HG03045 (cell line): Measurements from ENCODE around the gene GALE.
"Not testable (repeated sequence)": the region's sequence is repeated elsewhere in the genome, so short reads cannot be mapped to it uniquely, and the experiment has no call there.

Experiments used
- ATAC-seq: cut with Tn5 transposase; IDR thresholded peaks from one replicate; pipeline ENCODE4 v1.9.1; 2021; ENCODE audit warnings: mild to moderate bottlenecking, moderate library complexity; ENCODE audit not compliant: unreplicated experiment

GALE gene

DNA sequence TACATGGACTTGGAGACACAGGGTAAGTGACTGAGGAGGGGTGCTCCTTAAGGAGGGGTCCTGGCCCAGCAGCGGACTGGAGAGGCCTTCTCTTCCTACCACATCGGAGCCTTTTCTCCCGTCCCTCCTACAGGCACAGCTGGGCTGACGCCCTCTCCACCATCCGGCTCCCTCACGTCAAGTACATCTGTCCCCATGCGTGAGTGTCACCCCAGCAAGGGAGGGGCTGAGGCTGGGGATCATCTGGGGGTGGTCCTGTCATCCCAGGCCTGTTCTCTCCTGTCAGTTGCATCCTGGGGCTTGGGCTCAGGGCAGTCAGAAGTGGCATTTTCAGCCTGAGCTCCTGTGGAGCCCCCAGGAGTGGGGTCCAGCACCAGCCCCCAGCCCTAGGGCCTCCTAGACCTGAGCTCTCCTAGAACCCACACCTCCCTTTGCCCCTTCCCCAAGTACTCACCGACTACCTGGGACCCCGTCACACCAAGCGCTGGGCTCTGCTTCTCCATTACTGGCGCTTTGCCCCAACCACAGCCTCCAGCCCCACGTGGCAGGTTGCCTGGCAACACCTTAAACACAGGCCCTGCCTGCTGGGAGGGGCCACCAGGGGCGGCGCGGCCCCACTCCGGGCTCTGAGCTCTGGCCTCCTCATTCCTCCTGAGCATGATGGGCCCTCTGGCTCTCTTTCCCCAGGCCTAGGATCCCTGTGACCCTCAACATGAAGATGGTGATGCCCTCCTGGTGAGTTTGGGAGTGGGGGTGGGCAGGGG is 7.4 kb downstream of the GALE start:
- no peak for ATAC-seq

DNA sequence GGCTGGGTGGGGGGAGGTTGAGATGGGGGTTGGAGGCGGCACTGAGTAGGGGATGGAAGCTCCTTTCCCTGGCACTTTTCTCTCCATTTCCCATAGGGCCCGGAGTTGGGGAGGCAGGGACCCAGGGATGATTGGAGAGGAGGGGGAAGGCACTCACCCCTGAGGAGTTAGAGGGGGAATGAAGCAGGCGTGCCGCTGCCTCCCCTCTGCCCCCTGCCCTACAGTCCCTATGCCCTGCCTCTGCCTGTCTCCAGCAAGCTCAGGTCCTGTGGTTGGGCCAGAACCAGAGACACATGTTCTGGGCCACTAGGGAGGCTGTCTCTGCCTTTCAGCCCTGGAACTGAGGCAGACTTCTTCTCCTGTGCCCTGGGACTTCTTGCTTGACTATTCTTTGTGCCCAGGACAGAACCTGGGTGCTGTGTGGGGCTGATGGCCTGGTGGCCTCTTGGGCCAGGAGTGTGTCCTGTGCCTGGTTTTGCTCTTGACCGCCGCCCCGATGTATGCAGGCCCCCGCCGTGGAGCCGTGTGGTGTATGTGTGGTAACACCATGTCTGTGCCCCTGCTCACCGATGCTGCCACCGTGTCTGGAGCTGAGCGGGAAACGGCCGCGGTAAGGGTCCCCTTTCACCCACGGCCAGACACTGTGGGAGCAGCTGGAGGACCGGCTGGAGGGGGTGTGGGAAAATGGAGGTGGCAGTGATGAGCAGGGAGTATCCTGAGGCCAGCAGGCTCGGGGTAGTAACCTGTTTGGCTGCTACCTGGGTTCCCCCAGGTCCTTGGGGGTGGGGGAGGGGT is 8.2 kb downstream of the GALE start:
- no peak for ATAC-seq

DNA sequence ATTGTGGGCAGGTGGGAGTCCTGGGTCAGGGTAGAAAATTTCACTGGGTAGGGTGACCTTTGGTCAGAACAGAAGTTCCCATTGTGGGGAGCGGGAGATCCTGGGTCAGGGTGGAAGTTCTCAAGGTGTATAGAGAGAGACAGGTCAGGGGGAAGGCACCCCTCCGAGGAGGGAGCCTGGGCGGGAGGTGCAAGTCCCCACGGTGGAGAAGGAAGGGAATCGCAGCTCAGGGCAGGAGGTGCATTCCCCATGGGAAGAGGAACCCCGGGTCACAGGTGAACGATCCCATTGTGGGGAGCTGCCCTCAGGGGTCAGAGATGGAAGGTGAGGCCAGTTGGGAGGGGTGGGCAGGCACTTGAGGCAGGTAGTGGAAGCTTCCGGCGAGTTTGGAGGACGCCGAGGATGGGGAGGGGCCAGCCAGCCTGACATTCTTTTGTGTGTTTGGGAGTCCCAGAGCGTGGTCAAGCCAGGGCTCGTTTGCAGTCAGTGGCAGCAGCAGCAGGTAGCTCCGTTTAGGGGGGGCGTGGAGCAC is 9.0 kb downstream of the GALE start:
- ATAC-seq, result no peak

DNA sequence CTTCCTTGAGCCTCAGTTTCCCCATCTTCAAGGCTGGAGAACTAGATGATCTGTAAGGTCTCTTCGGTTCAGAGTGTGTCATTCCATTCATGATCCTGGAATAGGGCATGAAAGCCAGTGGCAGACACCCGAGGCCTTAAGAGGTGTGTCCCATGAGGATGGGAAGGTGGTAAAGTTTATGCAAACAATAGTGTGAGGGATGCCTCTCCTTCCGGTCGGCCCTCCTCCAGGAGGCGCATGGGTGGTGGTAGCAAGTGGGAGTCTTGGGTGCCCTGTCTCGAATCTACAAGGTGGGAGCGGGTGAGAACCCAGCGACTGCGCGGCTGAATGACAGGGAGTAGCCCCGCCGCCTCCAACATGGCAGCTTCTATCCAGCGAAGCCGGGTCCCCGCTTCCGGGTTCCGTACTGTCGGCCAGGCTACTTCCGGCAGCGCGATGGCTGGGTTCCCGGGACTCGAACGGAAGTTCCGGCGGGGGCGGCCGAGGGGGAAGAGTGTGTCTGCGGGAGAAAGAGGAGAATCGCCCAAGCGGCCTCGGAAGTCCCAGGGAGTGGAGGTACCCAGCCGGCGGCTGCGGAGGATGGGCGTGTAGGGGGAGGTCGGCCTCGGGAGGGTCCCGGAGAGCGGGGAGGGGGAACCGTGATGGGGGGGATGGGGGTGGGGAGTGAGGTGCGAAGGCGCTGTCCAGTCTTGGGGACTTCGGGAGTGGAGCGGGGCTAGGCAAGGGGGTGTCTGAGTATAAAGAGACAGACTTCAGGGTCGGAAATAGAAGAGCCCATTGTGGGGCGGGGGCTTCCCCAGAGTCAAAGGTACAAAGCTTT is 9.6 kb downstream of the GALE start, which contains the start of gene LYPLA2:
Gene LYPLA2, plus strand, starts transcription at position 450 of the 820 bp plus-strand sequence. CDS start 1,538 bp downstream, outside the sequence.
- ATAC-seq, result peak; percentile 68

DNA sequence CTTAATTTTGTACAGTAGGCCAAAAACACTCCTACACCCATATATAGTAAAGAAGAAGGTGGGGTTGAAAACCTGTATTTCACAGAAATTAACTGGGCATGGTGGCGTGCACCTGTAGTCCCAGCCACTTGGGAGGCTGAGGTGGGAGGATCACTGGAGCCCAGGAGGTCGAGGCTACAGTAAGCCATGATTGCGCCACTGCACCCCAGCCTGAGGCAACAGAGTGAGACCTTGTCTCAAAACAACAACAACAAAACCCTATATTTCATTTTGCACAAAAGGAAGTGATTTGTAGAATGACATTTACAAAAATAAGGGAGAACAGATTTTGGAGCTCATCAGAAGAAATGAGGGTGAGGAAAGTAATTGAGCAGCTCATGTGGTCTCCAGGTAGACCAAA is 11.9 kb downstream of the GALE start:
- ATAC-seq, result no peak

DNA sequence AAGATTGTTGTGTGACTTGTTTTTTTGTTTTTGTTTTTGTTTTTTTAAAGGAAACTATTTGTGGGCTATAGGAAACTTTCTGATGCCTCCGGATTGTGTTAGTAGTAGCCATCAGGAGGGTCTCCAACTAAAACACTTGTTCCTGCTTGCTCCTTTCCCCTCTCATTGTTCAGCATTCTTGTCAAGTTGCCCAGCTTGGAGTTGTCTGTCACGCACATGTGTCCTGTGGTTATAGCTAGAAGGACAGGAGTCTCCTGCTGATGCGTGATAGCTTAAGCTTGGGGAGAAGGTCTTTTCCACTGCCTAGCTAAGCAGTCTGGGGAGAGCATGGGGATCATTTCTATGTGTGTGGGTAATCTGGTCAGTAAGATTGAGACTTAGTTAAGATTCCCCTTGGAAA is 12.9 kb downstream of the GALE start:
- no peak for ATAC-seq

DNA sequence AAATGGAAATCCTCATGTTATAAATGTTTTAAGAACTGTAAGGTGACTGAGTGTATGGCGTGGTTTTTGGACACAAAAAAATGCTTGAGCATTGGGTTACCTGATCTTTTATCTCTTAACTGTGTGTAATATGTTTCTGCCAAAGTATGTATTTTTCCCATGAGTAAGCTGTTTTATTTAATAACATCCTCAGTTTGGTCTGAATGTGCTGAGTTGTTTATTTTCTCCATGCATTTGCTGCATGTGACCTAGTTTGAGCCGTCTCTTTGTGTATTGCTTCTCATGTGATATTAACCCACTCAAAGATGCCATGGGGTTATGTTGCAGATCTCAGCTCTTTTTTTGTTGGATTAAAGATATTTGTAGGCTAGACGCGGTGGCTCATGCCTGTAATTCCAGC is 15.7 kb downstream of the GALE start:
- ATAC-seq, result no peak

DNA sequence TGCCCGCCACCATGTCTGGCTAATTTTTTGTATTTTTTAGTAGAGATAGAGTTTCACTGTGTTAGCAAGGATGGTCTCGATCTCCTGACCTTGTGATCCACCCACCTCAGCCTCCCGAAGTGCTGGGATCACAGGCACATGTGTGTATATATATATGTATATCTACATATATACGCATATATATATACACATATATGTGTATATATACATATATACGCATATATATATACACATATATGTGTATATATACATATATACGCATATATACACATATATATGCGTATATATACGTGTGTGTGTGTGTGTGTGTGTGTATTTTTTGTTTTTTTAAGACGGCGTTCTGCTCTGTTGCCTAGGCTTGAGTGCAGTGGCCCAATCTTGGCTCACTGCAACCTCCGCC is 17.4 kb downstream of the GALE start:
- not testable (repeated sequence) for ATAC-seq

DNA sequence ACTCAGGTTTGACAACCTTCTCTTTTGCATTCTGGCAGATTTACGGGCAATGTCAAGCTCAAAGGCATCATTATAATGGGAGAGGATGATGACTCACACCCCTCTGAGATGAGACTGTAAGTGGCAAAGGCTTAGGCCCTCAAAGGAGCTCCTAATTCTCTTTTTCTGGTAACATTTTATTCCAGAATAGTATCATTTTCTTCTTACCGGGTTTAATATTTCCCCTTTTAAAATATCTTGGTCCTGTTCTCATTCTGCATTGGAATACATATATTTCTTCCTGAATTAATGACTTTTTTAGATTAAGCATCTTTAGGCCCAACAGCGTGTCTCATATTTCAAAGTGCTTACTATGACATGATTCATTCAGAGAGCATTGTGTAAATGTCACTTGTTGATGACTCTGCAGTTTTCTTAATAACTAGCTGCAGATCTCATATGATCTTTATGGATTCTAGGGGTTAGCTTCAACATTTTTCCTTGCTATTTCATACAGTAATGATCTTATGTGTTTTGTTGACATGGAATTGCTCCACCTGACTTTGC is 20.7 kb downstream of the GALE start:
- ATAC-seq, result no peak

DNA sequence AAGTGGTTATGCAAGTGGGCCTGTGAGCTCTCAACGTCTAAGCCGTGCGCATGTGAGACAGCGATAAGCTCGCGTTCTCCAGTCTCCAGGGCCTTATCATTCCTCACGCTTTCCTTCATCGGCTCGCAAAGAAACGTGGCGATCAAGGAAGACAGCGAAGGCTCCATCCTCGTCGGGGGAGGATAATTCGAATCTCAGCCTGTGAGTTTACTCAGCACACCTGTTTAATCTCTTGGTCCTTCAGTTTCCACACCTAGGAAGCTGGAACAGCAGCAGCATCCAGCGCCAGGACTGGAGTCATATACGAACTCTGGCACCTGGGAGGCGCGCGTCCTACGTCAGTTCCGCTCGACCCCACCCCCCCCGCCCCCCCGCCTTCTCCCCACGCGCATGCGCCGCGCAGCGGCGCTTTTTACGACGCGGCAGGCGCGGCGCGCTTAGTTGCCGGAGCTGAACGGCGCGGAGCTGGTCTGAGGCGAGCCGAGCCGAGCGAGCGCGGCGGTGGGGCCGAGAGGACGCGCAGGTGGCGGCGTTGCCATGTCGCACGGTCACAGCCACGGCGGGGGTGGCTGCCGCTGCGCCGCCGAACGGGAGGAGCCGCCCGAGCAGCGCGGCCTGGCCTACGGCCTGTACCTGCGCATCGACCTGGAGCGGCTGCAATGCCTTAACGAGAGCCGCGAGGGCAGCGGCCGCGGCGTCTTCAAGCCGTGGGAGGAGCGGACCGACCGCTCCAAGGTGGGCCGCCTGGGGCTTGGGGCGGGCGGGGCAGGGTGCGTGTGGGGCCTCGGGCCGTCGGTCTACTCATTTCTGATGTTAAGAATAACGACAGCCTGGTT is 22.4 kb downstream of the GALE start, which contains the start of gene PITHD1:
Gene PITHD1, plus strand, starts transcription at position 440 of the 836 bp plus-strand sequence. Its CDS starts 98 bp downstream, at position 538.
- peak; percentile 68 for ATAC-seq

DNA sequence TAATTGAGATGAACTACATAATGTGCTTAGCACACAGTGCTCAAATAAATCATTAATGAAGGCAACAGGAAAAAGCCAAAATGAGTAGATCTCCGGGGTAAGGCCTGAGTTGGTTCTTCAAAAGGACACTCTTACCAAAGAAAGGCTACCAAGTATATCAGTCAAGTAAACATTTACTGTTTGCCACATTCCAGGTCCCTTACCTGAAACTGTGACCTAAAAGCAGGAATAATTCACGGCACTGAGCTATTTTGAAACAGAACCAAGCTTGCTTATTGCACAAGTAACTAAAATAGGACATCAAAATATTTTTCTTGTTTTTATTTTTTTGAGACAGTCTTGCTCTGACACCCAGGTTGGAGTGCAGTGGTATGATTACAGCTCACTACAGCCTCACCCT is 24.3 kb downstream of the GALE start:
- ATAC-seq, result no peak

DNA sequence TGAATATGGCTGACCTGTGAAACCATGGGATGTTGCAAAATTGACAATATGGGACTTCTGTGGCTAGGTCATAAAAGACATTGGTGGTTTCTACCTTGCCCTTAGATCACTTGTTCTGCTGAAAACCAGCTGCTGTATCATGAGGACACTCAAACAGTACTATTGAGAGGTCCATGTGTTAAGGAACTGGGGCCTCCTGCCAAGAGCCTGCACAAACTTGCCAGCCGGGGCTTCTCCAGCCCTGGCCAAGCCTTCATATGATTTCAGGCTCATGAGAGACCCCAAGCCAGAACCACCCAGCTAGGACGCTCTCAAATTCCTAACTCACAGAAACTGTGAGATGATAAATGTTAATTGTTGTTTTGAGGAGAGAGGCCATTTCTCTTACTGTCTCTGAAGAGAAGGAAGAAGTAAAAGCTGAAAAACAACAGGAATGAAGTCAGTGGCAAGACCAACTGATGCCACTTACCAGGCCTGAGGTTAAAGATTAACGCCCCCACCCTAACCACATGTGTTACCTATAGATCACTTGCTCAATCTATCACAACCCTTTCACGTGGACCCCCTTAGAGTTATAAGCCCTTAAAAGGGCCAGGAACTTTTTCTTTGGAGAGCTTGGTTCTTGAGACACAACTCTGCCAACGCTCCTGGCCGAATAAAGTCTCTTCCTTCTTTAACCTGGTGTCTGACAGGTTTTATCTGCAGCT is 26.2 kb downstream of the GALE start:
- no peak for ATAC-seq

DNA sequence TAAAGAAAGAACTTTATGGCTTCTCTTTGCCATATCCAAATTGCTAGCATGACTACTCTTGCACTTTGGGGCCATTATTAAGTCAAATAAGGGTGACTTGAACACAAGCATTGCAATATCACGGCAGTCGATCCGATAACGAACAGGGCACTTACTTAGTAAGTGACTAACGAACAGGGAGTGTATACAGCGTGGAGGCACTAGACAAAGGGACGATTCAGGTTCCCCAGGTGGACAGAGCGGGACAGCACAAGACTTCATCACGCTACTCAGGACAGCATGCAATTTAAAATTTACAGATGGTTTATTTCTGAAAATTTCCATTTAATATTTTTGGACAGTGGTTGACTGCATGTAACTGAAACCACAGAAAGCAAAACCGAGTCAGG is 27.7 kb downstream of the GALE start:
- ATAC-seq, result no peak

DNA sequence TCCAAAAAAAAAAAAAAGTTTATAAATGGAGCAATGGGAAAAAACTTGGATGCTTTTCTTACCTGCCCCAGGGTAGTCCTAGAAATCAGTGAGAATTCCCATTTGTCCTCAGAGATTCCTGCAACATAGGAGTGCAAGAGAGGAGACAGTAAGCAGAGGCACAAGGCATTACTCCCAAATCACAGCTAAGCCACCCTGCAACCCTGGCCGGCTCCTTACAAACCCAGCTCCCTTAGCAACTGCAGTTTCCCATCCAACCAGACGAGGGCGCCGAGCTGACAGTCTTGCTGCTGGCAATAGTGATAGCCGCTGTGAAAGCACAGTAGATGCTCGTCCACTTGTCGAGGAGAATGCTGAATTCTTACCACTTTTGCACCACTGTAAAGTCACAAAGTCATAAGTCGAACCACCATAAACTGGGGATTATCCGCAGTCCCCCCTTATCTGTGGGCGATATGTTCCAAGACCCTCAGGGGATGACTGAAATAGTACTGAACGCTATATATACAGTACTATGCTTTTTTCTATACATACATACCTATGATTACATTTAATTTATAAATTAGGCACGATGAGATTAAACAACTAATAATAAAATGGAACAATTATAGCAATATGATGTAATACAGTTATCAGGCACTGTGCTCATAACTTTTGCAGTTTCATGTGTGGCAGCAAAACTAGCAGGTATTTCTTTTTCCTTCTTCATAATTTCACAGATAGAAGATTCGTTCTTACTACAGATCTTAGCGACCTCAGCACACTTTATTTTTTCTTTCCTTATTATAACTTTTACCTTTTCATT is 28.3 kb downstream of the GALE start:
- ATAC-seq, result no peak

DNA sequence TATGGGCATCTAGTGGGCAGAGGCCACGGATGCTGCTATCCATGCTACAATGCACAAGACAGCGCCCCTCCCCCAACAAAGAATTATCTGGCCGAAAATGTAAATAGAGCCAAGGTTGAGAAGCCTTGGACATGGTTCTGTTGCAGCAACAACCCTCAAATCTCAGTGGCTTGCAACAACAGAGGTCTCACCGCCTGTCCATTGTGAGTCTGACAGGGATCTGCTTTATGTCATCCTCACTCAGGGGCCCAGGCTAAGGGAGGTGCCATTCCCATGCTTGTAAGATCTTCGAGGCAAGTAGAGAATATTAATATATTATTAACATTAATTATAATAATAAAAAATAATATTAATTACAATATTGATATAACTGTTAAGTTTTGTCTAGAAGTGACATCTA is 31.8 kb downstream of the GALE start:
- ATAC-seq, result no peak

DNA sequence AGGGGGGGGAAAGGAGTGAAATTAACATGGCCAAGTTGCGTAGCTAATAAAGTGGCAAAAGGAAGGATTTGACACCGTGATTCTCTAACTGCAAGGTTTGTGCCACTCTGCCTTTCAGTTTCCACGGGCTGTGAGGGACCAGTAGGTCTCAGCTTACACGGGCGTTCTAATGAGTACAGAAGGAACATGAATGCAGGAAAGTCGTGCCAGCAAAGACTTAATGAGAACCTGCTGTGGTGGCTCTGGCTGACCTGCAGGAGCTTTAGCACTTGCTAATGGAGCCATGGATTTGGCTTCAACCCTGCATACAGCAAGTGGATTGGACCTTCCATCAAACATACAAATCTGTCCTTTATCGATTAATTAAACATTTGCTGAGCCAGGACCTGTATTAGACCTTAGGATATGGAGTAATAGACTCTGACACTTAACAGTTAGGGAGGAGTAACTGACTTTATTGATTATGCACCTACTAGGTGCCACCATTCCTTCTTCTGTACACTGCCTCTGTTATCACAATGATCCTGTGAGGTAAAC is 37.4 kb downstream of the GALE start:
- no peak for ATAC-seq

DNA sequence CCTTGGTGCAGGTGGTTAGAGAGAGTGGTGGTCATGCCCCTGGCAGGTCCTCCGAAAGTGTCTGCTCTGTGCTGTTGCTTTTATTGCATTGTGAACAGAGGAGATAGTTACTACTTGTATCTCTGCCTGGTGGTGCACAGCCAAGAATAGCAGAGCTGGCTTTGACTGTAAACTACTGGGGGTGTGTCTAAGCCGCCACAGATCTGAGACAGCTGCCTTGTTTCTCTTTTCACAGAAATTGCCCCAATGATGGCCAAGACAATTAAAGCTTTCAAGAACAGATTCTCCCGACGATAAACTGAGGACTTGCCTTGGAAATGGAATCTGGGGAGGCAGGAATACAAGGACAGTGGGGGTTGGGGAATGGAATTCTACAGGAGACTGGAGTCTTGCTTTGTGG is 41.3 kb downstream of the GALE start:
- no peak for ATAC-seq

DNA sequence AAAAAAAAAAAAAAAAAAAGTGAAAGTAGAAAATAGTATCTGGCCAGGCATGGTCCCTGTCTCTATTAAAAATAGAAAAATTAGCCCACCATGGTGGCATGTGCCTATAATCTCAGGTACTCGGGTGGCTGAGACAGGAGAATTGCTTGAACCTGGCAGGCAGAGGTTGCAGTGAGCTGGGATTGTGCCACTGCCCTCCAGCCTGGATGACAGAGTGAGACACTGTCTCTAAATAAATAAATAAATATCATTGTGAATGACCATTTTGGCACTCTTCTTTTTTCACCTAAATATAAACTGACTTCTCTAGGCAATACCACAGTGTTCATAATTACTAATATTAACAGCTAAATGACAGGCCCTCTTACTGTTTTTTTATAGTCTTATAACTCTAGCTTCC is 42.7 kb downstream of the GALE start:
- ATAC-seq, result no peak
